Cerebellar cortex (tissue), 1 donor: Measurements from ENCODE around the gene FHIT.

Experiments used
- DNase-seq: peaks from one replicate; pipeline ENCODE4 v3.0.0-alpha.2; 2015; ENCODE audit warnings: low spot score

FHIT gene

GRCh38 chr3:60217156-60217911 lies 1033.9 kb downstream of the FHIT start:
- no peak for DNase-seq

GRCh38 chr3:60216462-60217075 lies 1034.7 kb downstream of the FHIT start:
- no peak for DNase-seq

- peak; percentile 15 for DNase-seq
Measured at GRCh38 chr3:60215946-60216345, 1035.3 kb downstream of the FHIT start.

DNA sequence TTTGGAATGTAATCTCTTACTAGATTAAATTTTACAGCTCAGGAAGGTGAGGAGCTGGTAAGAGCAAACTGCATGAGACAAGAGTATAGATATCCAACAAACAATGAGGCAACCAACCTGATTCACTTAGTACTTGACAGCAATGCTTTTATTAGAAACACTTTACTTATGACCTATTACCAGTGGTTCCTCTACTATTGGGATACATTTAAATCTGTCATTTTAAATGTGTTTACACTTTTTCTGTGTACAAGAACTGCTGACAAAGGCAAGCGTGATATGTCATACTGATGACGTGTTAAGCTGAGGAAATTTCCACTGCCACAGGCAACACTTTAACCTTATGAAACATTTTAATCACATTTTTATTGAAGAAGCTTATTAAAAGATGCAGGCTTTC lies 1043.3 kb downstream of the FHIT start:
- no peak for DNase-seq

DNA sequence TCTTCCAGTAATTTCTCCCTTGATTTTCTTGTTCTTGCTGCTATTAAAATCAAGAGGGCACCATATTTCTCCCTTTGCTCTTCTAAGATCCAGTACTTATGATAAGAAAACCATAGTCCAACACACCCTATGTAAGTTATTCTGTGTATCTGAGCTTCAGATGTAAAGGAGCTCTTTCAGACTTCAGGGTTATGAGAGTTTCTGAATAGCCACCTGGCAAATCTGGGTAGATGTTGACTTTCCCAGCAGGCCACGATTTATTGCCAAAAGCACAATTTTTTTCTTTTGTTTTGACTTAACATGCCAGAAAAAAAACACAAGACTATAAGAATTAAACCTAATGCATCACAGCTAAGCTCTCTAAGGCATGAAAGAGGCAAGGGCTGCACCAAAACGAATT lies 1045.0 kb downstream of the FHIT start:
- peak; percentile 46 for DNase-seq

- DNase-seq, result no peak
Measured at GRCh38 chr3:60202052-60202726, 1049.1 kb downstream of the FHIT start.

DNA sequence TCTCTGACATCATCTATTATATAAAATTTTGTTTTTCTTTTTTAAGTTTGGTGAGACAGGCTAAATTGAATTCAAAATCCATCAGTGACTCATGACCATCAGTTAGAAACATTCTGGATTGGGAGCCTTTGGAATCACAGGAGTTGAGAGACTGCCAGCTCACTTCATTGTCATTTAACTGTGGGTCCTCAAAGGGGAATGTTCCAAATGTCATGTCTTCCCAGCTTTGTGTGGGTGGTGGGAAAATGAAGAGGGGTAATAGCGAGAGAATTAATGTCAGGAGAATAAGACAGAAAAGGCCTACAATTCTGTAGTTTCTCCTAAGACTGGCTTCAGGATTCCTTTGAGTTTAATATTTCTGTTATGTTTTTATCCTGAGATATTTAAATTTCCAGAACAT lies 1051.9 kb downstream of the FHIT start:
- no peak for DNase-seq

DNA sequence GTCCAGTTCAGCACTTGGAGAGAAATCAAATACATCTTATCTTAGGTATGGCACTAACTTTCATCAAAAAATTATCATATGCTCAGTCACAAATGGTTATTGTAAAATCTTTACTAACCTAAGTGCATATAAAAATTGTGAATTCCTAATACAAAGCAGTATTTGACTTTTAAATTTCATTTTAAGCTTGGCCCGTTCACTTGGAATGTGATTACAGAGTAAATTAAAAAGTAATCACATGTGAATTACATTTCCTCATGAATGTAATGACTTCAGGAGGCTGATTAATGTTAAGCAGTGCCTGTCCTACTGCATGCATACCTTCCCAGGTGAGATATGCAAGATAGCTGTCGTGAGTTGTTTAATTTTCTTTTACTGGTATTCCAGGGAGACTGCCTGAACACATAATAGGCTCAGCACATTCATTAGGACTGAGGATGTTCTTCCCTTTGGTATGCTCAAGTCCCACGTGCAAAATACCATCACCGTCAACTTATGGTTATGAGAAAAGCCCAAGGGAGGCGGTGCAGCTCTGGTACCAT lies 1053.0 kb downstream of the FHIT start:
- DNase-seq, result no peak

- no peak for DNase-seq
Measured at GRCh38 chr3:60192297-60193114, 1058.7 kb downstream of the FHIT start.

GRCh38 chr3:60190073-60190472 lies 1061.2 kb downstream of the FHIT start:
- no peak for DNase-seq

- no peak for DNase-seq
Measured at GRCh38 chr3:60189304-60189703, 1061.9 kb downstream of the FHIT start.

DNA sequence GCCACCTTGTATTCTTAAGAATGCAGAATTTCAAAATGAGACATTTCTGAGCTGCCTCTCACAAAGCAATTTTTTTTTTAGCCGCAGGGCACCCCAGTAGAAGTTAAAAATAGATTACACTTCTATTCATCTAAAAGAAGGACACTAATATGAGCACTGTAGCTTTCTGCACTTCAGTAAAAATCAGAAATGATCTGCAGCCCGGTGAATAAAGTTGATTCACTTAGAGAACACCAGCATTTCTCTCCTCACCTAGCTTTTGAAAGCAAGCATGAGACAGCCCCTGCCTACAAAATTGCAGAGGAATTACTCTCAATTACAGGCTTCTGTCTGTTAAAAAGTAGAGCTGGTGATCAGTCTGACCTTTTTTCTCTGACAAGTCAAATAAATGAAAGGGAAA lies 1062.4 kb downstream of the FHIT start:
- no peak for DNase-seq

GRCh38 chr3:60187343-60187742 lies 1063.9 kb downstream of the FHIT start:
- DNase-seq, result no peak

DNA sequence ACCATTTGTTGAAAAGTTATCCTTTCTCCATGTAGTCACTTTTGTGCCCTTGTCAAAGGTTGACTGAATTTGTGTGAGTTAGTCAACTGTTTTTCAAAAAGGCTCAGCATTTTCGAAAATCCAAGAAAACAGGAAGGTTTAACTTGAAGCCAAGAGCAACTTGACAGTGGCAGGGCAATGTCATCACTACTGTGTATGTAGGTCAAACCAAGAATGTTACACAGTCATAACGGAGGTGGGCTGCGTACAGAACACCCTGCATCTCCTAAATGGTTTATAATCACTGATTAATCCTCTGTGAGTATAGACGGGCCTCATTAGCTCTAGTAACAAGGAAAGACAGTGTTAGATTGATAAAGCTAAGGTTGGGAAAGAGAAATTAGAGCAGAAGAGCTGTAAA lies 1064.9 kb downstream of the FHIT start:
- DNase-seq, result no peak

DNA sequence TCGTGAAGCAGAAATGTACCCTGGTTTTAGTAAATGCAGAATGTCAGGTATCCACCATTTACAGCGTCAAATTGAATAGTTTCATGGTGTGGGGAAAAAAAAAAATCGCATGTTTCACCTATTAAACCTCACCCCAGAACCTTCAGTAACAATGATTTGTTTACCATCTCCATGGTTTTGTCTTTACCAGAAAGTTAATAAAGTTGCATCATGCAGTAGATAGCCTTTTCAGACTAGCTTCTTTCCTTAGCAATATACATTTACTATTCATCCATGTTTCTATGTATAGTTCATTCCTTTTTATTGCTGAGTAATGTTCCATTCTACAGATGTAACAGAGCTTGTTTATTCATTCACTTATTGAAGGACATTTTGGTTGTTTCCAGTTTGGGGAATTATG lies 1066.1 kb downstream of the FHIT start:
- DNase-seq, result no peak

DNA sequence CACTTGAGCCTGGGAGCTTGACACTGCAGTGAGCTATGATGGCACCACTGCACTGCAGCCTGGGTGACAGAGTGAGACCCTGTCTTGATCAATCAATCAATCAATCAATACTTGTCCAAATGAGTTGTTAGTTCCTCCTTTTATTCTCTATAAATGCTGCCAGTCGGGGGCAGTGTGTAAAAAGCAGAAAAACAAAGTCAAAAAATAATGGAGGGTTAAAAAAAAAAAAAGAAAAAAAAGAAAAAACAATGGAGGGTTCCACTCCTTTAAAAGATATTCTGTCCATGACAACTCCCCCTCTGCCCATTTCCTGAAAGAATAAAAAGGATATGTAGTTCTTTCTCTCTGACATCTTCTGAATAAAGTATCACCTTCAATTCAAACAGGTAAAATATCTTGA lies 1068.6 kb downstream of the FHIT start:
- no peak for DNase-seq

- no peak for DNase-seq
Measured at GRCh38 chr3:60178931-60179653, 1072.2 kb downstream of the FHIT start.

DNA sequence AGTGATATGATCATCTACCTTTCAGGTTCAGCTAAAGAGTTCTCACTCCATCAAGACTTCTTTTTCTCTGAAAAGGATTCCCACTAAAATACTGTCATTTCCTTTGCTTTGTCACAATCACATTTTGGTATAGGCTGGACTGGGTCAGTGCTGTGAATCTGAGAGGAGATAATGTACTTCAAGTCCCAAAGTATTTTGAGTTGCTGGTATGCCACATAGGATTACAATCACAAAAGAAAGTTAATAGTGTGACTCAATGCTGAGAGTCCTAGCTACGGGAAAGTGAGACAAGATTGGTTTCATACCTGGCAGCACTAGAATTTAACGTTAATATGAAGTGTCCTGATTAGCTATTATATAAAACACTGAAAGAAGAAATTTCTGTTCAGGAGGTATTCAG lies 1073.5 kb downstream of the FHIT start:
- DNase-seq, result no peak

DNA sequence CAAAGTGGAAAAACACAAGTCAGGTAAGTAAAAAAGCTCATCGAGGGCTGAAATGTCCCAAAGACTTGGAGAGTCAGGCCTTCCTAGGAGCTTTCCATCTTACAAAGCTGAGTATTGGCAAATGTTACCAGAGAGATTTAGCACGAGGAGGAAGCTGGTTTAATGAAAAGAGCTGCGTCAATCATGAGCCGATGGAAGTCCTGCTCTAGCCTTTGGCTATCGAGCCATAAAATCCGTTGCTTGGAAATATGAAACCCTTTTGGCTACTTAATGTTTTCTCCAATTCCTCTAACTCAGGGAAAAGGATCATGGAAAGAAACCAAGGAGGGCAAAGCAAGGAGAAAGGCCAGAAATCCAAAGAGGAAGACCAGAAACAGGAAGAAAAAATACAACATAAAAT lies 1074.6 kb downstream of the FHIT start:
- no peak for DNase-seq

- DNase-seq, result no peak
Measured at GRCh38 chr3:60175680-60176079, 1075.6 kb downstream of the FHIT start.

DNA sequence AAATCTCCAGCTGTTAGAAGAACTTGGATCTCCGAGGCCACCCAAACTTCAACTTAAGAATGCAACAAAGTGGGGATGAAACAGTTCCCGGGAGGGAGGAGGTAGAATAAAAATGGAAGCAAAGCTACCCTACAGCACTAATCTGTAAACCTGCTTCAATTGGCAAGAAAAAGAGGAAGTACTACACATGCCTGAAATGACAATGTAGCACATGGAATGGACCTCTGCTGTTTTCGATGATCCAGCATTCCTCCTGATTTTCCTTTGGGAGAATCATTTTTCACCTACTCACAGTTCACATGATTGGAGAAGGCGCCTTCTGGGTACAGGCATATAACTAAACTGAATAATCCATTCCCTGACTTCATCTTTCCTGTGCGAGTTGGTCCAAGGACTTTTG lies 1081.5 kb downstream of the FHIT start:
- no peak for DNase-seq

- DNase-seq, result no peak
Measured at GRCh38 chr3:60167186-60167585, 1084.1 kb downstream of the FHIT start.
